ENCODE results near the gene MAN1C1. TPM values are rescaled to one million over a fixed set of nuclear protein-coding genes. Genes with fewer than 3 reads are reported as not detected.

The MAN1C1 gene
- total and polyA plus RNA-seq, 9 of the 15 experiments (the other 6 are each of a cell fraction or from before 2014, with no cell fraction given) = 0.04 to 0.44 (median 0.10) TPM; not detected in 3

DNA sequence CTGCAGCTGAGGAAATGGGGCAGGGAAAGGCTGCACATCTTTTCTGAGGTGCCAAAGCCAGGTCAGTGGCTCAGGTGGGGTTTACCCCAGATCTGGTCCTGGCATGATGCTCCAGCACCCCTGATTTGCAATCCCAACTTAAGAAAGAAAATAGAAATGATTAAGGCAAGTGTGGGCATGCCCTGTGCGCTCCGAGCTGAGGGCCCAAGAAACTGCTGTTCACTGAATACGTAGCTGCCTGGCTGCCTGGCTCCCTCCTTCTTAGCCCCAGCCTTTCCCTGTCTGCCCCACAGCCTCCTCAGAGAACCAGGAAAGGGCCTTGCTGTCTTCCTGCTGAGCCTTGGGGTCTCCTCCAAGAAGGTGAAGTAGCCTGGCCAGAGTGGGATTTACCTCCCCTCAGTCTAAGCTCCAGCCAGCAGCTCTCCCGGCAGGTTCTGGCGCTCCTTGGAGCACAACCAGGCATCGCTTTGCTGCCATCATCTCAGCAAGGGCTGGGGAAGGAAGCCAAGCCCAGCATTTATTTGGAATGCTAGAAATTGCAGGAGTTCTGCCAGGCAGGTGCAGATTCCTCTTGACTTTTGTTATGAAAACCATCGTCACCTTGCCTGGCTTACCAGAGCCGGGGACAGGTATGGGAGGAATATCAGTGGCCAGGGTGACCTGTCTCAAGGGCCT, 132.1 kb downstream of the MAN1C1 start:
- Histone ChIP-seq H3K4me1 (replicated peaks in 1 of 2; ENCODE audit: control insufficient read depth in 2 of 2, insufficient read depth in 2 of 2, low read length in 2 of 2) (peaks cover 0 to 6% of the 10 kb centered on the region in 2 experiments; a peak in 1 of 5 replicates), H4K20me1 (replicated peaks; ENCODE audit: control insufficient read depth, insufficient read depth, low read length) (peaks cover 37% of the 10 kb centered on the region), H3K4me3 (no peak overlapping the region), H3K27me3 (ENCODE audit: control insufficient read depth in 2 of 2, insufficient read depth in 2 of 2, low read length in 2 of 2) (peaks cover 80 to 97% of the 10 kb centered on the region in 2 experiments), H3K9me1 (ENCODE audit: control insufficient read depth, insufficient read depth, low read length) (peaks cover 9% of the 10 kb centered on the region), H3K9ac (ENCODE audit: insufficient read depth in 1 of 2, low read depth in 2 of 2, low read length in 2 of 2) (no peak overlapping the region), H3K27ac (ENCODE audit: extremely low read depth, low read depth, low read length) (no peak overlapping the region), H3K4me2 (ENCODE audit: insufficient read depth, low read length) (no peak overlapping the region), H3K79me2 (ENCODE audit: control insufficient read depth, insufficient read depth, low read length) (no peaks in the 10 kb centered on the region), H3K9me3 (replicated peaks; ENCODE audit: control insufficient read depth, insufficient read depth, low read depth, low read length) (no peaks in the 10 kb centered on the region), H2AFZ (ENCODE audit: low read depth, low read length) (no peak overlapping the region), H3K36me3 (ENCODE audit: control insufficient read depth, insufficient read depth, low read length) (no peaks in the 10 kb centered on the region)
- ChIA-PET POLR2A (interaction anchor here (1.9 to 2.4 kb wide), 2 partner anchors 10 to 11 kb away, joined by 10 to 12 read pairs; no protein-coding TSS in a partner anchor), CTCF (ENCODE audit: low intra/inter-chr PET ratio) (no interaction called here)
- intact Hi-C loops (cut with micrococcal nuclease) = loop anchor here (10.0 kb wide), 1 partner anchor 46 kb away; no protein-coding TSS in a partner anchor
- TF ChIP-seq, protein P1, sequence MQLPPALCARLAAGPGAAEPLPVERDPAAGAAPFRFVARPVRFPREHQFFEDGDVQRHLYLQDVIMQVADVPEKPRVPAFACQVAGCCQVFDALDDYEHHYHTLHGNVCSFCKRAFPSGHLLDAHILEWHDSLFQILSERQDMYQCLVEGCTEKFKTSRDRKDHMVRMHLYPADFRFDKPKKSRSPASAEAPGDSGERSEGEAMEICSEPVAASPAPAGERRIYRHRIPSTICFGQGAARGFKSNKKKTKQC (CRISPR knock-in tag; IDR thresholded peaks at IDR 0.05) = 0 out of 2 replicates have a peak, but pooled peaks have one; percentile 11
- TF ChIP-seq ZNF778 (CRISPR knock-in tag; IDR thresholded peaks at IDR 0.05) = no peak
- in situ Hi-C loops (cut with MboI) = no loop called here
- DNase-seq (ENCODE audit: extremely low read depth in 1 of 4, low spot score in 3 of 4) (no peak), FAIRE-seq (no peak), ATAC-seq (no peak)
- BruUV-seq (replicated peaks) = no TSS peak
- WGBS (ENCODE audit: insufficient coverage, low coverage, missing lambda C conversion rate) = 0% methylated on average over 8 of the region's 8 CpGs

DNA sequence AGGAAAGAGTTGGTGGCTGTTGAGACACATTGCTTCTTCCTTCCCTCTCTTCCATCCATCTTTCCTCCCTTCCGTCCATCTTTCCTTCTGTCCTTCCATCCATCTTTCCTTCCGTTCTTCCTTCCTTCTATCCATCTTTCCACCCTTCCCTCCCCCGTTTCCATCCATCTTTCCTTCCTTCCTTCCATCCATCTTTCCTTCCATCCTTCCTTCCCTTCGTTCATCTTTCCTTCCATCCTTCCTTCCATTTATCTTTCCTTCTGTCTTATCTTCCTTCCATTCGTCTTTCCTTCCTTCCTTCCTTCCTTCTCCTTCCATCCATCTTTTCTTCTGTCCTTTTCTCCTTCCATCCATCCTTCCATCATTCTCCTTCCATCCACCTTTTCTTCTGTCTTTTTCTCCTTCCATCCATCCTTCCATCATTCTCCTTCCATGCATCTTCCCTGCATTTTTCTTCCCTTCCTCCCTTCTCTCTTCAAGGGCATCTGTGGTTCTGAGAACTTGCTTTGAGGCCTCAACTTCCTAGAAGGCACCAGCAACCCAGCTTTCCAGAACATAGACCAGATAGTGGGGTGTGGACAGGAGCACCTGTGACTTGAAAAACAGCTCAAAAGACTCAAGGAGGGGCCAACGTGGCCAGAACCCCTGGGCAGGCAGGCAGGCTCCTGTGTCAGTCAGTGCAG, 134.5 kb downstream of the MAN1C1 start:
- no peaks in the 10 kb centered on the region for H3K9me3 ChIP-seq (replicated peaks; ENCODE audit: control insufficient read depth, insufficient read depth, low read depth, low read length)
- ATAC-seq = no peak
- no peak overlapping the region for H3K27ac ChIP-seq (ENCODE audit: extremely low read depth, low read depth, low read length)
- H2AFZ ChIP-seq (ENCODE audit: low read depth, low read length) = no peak overlapping the region
- H3K4me2 ChIP-seq (ENCODE audit: insufficient read depth, low read length) = no peak overlapping the region
- WGBS (ENCODE audit: insufficient coverage, low coverage, missing lambda C conversion rate) = 0% methylated on average over 6 of the region's 6 CpGs
- peaks cover 40% of the 10 kb centered on the region for H4K20me1 ChIP-seq (replicated peaks; ENCODE audit: control insufficient read depth, insufficient read depth, low read length)
- H3K36me3 ChIP-seq (ENCODE audit: control insufficient read depth, insufficient read depth, low read length) = no peaks in the 10 kb centered on the region
- CTCF ChIA-PET (ENCODE audit: low intra/inter-chr PET ratio) = no interaction called here
- H3K4me3 ChIP-seq = no peak overlapping the region
- no TSS peak for BruUV-seq (replicated peaks)
- H3K27me3 ChIP-seq (ENCODE audit: control insufficient read depth in 2 of 2, insufficient read depth in 2 of 2, low read length in 2 of 2) = peaks cover 86 to 100% of the 10 kb centered on the region in 2 experiments
- H3K9ac ChIP-seq (ENCODE audit: insufficient read depth in 1 of 2, low read depth in 2 of 2, low read length in 2 of 2) = no peak overlapping the region
- H3K9me1 ChIP-seq (ENCODE audit: control insufficient read depth, insufficient read depth, low read length) = peaks cover 9% of the 10 kb centered on the region
- POLR2A ChIA-PET = no interaction called here
- H3K79me2 ChIP-seq (ENCODE audit: control insufficient read depth, insufficient read depth, low read length) = no peaks in the 10 kb centered on the region
- in situ Hi-C loops (cut with MboI) = no loop called here
- no peak for FAIRE-seq
- intact Hi-C loops (cut with micrococcal nuclease) = no loop called here
- peaks cover 0 to 9% of the 10 kb centered on the region in 2 experiments; a peak in 1 of 5 replicates for H3K4me1 ChIP-seq (replicated peaks in 1 of 2; ENCODE audit: control insufficient read depth in 2 of 2, insufficient read depth in 2 of 2, low read length in 2 of 2)
- no peak for DNase-seq (ENCODE audit: extremely low read depth in 1 of 4, low spot score in 3 of 4)
- TF ChIP-seq, protein P2, sequence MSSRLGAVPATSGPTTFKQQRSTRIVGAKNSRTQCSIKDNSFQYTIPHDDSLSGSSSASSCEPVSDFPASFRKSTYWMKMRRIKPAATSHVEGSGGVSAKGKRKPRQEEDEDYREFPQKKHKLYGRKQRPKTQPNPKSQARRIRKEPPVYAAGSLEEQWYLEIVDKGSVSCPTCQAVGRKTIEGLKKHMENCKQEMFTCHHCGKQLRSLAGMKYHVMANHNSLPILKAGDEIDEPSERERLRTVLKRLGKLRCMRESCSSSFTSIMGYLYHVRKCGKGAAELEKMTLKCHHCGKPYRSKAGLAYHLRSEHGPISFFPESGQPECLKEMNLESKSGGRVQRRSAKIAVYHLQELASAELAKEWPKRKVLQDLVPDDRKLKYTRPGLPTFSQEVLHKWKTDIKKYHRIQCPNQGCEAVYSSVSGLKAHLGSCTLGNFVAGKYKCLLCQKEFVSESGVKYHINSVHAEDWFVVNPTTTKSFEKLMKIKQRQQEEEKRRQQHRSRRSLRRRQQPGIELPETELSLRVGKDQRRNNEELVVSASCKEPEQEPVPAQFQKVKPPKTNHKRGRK (tag; IDR thresholded peaks at IDR 0.05) = peak; percentile 87
- TF ChIP-seq, protein P3, sequence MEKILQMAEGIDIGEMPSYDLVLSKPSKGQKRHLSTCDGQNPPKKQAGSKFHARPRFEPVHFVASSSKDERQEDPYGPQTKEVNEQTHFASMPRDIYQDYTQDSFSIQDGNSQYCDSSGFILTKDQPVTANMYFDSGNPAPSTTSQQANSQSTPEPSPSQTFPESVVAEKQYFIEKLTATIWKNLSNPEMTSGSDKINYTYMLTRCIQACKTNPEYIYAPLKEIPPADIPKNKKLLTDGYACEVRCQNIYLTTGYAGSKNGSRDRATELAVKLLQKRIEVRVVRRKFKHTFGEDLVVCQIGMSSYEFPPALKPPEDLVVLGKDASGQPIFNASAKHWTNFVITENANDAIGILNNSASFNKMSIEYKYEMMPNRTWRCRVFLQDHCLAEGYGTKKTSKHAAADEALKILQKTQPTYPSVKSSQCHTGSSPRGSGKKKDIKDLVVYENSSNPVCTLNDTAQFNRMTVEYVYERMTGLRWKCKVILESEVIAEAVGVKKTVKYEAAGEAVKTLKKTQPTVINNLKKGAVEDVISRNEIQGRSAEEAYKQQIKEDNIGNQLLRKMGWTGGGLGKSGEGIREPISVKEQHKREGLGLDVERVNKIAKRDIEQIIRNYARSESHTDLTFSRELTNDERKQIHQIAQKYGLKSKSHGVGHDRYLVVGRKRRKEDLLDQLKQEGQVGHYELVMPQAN (IDR thresholded peaks at IDR 0.05; ENCODE audit: borderline replicate concordance) = 0 out of 2 replicates have a peak, but pooled peaks have one; percentile 33
- TF ChIP-seq HLTF (IDR thresholded peaks at IDR 0.05) (peak; percentile 72; the same call in 1 of the 2 replicates), TOE1 (IDR thresholded peaks at IDR 0.05; ENCODE audit: borderline replicate concordance) (no peak), TOE1 (CRISPR knock-in tag; IDR thresholded peaks at IDR 0.05; ENCODE audit: borderline replicate concordance, low read depth) (no peak)
